ENCODE measurements around the gene MRTFA. TPM values are rescaled to one million over a fixed set of nuclear protein-coding genes. Genes with fewer than 3 reads are reported as not detected.

The MRTFA gene
- total RNA-seq, 3 donors from 2014 or later (not counting 1 experiment from before 2014, with no cell fraction given) = 81.8 to 91.9 (median 83.5) TPM

- Histone ChIP-seq H3K9me3 (ENCODE audit: control insufficient read depth, insufficient read depth, low read length) (no peaks in the 10 kb centered on the region), H3K27me3 (ENCODE audit: control insufficient read depth, insufficient read depth, low read length) (no peaks in the 10 kb centered on the region), H3K36me3 (ENCODE audit: control insufficient read depth, insufficient read depth, low read length) (no peaks in the 10 kb centered on the region), H3K4me1 (ENCODE audit: control insufficient read depth, insufficient read depth, low read length) (no peaks in the 10 kb centered on the region), H3K4me3 (ENCODE audit: low read length) (no peak overlapping the region), H3K27ac (ENCODE audit: low read length) (no peak overlapping the region)
- Mint-ChIP-seq H3K4me3 (no peak overlapping the region), H3K27ac (no peak overlapping the region), H3K4me1 (peaks cover 13 to 33% of the 10 kb centered on the region in 2 donors), H3K36me3 (no peaks in the 10 kb centered on the region), H3K9me3 (no peaks in the 10 kb centered on the region), H3K27me3 (ENCODE audit: low read depth in 2 of 2) (no peaks in the 10 kb centered on the region)
- intact Hi-C loops (cut with micrococcal nuclease) = no loop called here
- ATAC-seq (no peak), DNase-seq (no peak)
- 92% methylated on average over 4 of the region's 4 CpGs for WGBS (ENCODE audit: insufficient coverage)
- TF ChIP-seq CTCF (IDR thresholded peaks at IDR 0.05) = no peak
These were observed 160.2 kb downstream of the MRTFA start for GRCh38 chr22:40476341-40476740.

GRCh38 chr22:40473703-40474102 lies 162.8 kb downstream of the MRTFA start:
- no peak overlapping the region for H3K27ac Mint-ChIP-seq
- Histone ChIP-seq H3K4me1 (ENCODE audit: control insufficient read depth, insufficient read depth, low read length) (no peaks in the 10 kb centered on the region), H3K9me3 (ENCODE audit: control insufficient read depth, insufficient read depth, low read length) (no peaks in the 10 kb centered on the region), H3K36me3 (ENCODE audit: control insufficient read depth, insufficient read depth, low read length) (no peaks in the 10 kb centered on the region), H3K4me3 (ENCODE audit: low read length) (no peak overlapping the region), H3K27ac (ENCODE audit: low read length) (no peak overlapping the region), H3K27me3 (ENCODE audit: control insufficient read depth, insufficient read depth, low read length) (no peaks in the 10 kb centered on the region)
- H3K27me3 Mint-ChIP-seq (ENCODE audit: low read depth in 2 of 2) = no peaks in the 10 kb centered on the region
- H3K4me3 Mint-ChIP-seq = no peak overlapping the region
- ATAC-seq = no peak
- intact Hi-C loops (cut with micrococcal nuclease) = no loop called here
- H3K36me3 Mint-ChIP-seq = no peaks in the 10 kb centered on the region
- DNase-seq = no peak
- no peaks in the 10 kb centered on the region for H3K9me3 Mint-ChIP-seq
- peaks cover 5 to 27% of the 10 kb centered on the region in 2 donors for H3K4me1 Mint-ChIP-seq
- TF ChIP-seq CTCF (IDR thresholded peaks at IDR 0.05) = no peak

GRCh38 chr22:40472579-40472978 lies 163.9 kb downstream of the MRTFA start:
- ATAC-seq = no peak
- H3K27ac Mint-ChIP-seq = no peak overlapping the region
- no peaks in the 10 kb centered on the region for H3K9me3 ChIP-seq (ENCODE audit: control insufficient read depth, insufficient read depth, low read length)
- no peaks in the 10 kb centered on the region for H3K36me3 ChIP-seq (ENCODE audit: control insufficient read depth, insufficient read depth, low read length)
- no peaks in the 10 kb centered on the region for H3K27me3 Mint-ChIP-seq (ENCODE audit: low read depth in 2 of 2)
- no peaks in the 10 kb centered on the region for H3K36me3 Mint-ChIP-seq
- no peak overlapping the region for H3K4me3 ChIP-seq (ENCODE audit: low read length)
- H3K4me1 ChIP-seq (ENCODE audit: control insufficient read depth, insufficient read depth, low read length) = no peaks in the 10 kb centered on the region
- DNase-seq = no peak
- no peak for TF ChIP-seq CTCF (IDR thresholded peaks at IDR 0.05)
- no peak overlapping the region for H3K4me3 Mint-ChIP-seq
- H3K9me3 Mint-ChIP-seq = no peaks in the 10 kb centered on the region
- WGBS (ENCODE audit: insufficient coverage) = 83% methylated on average over 1 of the region's 1 CpG
- H3K27ac ChIP-seq (ENCODE audit: low read length) = no peak overlapping the region
- no peaks in the 10 kb centered on the region for H3K27me3 ChIP-seq (ENCODE audit: control insufficient read depth, insufficient read depth, low read length)
- peaks cover 0 to 17% of the 10 kb centered on the region in 2 donors for H3K4me1 Mint-ChIP-seq
- intact Hi-C loops (cut with micrococcal nuclease) = no loop called here

GRCh38 chr22:40472051-40472450 lies 164.5 kb downstream of the MRTFA start:
- Mint-ChIP-seq H3K27me3 (ENCODE audit: low read depth in 2 of 2) (no peaks in the 10 kb centered on the region), H3K27ac (no peak overlapping the region), H3K4me1 (peaks cover 0 to 15% of the 10 kb centered on the region in 2 donors), H3K9me3 (no peaks in the 10 kb centered on the region), H3K36me3 (no peaks in the 10 kb centered on the region), H3K4me3 (no peak overlapping the region)
- Histone ChIP-seq H3K9me3 (ENCODE audit: control insufficient read depth, insufficient read depth, low read length) (no peaks in the 10 kb centered on the region), H3K27me3 (ENCODE audit: control insufficient read depth, insufficient read depth, low read length) (no peaks in the 10 kb centered on the region), H3K4me3 (ENCODE audit: low read length) (no peak overlapping the region), H3K36me3 (ENCODE audit: control insufficient read depth, insufficient read depth, low read length) (no peaks in the 10 kb centered on the region), H3K4me1 (ENCODE audit: control insufficient read depth, insufficient read depth, low read length) (no peaks in the 10 kb centered on the region), H3K27ac (ENCODE audit: low read length) (no peak overlapping the region)
- TF ChIP-seq CTCF (IDR thresholded peaks at IDR 0.05) = no peak
- WGBS (ENCODE audit: insufficient coverage) = 94% methylated on average over 2 of the region's 2 CpGs
- ATAC-seq = no peak
- no peak for DNase-seq
- intact Hi-C loops (cut with micrococcal nuclease) = no loop called here
